ENCODE results near the gene GFRA4.
A peak's percentile ranks its signal among the peaks of the same experiment; 100 is the strongest.

GFRA4 gene

DNA sequence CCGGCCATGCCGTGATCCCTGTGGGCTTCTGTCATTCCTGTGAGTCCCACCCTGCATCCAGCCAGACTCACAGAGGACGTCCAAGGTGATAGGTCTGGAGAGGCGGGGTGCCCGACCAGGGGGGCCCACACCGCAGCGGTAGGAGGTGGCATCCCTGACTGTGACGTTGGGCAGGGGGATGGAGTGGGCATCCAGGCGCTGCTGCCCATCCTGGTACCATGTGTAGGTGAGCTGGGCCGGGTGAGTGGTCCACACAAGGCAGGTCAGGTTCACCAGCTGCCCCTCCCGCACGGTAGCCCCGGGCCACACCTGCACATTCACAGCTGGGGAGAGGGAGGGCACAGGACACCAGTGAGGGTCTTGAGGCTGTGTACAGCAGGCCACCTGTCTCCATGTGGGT is 30.2 kb upstream of the GFRA4 start:
- DNase-seq (ENCODE audit: low spot score) = no peak

DNA sequence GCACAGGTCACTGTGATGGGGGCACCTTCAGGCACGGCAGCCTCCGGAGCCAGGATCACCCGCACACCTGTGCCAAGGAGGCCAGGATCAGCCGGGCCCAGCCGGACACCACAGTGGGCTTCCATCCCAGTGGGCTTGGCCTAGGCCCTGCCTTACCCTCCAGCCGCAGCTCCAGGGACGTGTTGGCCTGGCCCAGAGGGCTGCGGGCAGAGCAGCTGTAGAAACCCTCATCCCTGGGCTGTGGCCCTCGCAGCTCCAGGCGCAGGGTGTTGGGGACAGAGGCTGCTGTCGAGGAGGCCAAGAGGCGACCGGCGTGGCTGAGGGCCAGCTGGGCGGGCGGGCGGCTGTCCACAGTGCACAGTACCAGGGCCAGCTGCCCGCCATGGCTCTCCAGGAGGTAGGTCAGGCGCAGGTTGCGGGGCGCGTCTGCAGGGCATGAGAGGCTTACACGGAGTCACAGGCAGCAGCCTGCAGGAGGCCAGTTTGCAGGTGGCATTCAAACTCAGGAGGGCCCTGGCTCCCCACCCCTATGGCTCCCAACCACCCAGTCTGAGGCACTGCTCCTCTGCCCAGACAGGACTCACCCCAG is 29.6 kb upstream of the GFRA4 start:
- DNase-seq (ENCODE audit: low spot score) = no peak

DNA sequence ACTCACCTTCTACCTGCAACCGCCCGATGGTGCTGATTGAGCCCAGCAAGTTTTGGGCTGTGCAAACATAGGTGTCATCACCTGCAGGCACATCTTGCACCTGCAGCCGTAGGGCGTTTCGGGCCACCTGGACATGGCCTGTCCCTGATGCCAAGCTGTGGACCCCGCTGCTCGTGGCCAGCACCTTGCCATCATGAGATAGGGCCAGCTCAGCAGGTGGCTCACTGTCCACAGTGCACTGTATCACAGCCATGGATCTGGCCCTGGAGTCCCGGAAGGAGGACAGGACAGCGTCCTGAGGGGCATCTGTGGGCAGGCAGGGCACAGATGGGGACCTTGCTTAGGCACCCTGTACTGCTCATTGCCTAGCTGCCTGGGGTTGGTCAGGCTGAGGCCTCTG is 28.7 kb upstream of the GFRA4 start:
- no peak for DNase-seq (ENCODE audit: low spot score)

DNA sequence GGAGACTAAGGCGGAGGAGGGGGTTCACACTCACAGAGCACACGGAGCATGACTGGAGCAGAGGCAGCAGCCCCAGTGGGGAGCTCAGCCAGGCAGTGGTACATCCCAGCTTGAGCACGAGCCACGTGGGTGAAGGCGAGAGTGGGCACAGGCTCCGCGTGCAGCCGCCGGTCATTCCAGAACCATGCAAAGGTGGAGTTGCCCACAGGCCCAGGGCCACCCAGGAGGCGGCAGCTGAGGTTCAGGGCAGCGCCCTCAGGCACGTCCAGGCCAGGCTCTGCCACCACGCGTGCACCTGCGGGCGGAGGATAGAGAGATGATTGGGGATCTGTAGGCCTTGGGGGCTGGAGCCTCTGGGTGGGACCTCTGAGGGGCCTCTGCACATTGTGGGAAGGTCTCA is 28.1 kb upstream of the GFRA4 start:
- DNase-seq (ENCODE audit: low spot score) = no peak

DNA sequence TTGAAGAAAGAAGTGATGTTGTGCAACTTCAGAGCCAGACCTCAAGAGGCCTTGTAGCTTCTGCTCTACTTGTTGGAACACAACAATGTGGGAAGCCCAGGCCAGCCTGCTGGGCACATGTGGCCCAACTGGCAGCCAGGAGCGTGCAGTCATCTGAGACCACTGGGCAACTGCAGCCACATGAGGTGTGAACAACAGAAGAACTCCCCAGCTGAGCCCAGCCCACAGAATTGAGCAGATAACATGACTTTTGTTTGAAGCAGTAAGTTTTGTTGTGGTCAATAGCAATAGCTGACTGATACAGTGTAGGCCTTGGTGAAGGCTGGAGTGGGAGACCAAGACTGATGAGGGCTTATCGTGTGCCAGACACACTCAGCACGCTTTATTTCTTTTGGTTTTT is 27.2 kb upstream of the GFRA4 start:
- DNase-seq (ENCODE audit: low spot score) = no peak

DNA sequence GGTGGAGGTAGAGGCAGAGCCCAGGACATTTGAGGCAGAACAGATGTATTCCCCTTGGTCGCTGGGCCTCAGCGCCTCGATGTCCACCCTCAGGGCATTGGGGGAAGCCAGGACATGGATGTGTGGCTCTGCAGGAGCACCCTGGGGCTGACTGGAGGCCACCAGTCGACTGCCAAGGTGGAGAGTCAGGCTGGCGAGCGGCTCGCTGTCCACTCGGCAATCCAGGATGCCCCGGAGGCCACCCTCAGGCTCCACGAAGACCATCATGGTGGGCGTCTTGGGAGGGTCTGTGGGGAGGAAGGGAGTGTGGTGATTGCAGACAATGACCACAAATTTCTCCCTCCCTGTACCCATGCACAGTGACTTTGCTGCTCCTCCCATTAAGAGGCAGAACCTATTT is 26.8 kb upstream of the GFRA4 start:
- no peak for DNase-seq (ENCODE audit: low spot score)

DNA sequence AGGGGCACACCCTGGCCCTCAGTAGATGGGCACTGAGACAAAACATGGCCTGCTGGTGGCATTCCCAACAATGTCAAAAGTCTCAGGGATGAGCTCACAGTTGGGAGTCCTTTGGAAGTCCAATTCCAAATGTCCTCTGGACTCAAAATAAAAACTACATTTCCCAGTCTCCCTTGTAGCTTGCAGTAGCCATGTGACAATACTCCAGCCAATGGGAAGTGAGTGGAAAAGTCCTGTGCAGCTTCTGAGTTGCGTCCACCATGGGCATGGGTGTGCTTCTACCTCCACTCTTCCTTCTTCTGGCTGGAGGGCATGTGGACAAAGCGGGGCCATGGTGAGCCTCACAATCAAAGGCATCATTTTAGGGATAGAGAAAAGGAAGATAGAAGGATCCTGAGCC is 24.5 kb upstream of the GFRA4 start:
- peak; percentile 60 for DNase-seq (ENCODE audit: low spot score)

DNA sequence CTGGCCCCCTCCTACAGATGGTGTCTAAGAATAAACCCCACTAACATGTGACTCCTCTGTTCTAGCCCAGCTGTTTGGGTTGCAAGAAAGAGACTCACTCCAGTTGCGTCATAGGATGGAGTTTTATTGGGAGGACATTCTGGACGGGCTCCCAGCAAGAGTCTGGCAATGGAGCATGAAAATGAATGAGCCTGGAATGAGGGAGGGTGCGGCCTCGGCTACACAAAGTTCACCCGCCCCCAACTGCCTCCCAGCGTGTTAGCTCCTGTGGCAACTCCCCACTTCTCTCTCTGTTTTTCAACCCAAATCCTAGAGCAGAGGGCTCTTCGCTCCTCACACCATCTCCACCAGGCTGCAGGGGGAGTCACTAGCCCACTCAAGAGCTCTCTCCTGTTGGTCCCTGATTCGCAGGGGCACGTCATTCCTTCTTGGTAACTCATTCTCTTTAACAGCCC is 23.7 kb upstream of the GFRA4 start:
- DNase-seq (ENCODE audit: low spot score) = no peak

DNA sequence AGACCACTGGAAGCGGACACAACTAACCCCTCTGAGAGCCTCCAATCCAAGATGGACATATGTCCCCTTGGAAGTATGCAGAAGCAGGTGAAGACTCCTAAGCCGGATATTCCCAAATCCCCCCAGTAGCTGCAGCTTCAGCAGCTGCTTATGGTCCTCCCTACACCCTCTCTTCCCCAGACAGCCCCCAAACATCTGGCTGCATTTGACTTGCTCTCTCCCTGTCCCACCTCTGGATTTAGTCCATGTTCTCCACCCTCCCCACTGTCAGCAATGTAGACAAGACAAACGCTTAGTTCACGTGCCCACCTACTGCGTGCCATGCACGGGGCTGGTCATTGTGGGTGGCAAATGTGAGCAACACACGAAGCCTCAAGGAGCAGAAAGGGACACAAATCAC is 23.2 kb upstream of the GFRA4 start:
- no peak for DNase-seq (ENCODE audit: low spot score)

DNA sequence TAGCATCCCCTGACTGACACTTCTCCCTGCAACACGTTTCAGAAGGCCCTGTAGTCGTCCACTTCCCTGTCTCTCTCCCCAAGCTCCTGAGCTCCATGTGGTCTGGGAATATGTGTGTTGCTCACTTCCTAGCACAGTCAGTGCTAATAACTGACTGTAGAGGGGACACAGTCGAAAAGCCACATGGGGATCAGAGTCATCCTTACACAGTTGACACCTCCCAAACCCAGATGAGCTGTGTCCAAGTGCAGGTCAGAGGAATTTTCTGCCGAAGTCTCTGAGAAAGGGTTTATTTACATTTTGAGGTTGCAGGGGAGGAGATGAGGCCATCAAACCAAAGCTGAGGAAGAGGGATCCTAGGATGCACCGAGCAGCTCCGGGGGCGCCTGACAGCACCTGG is 22.1 kb upstream of the GFRA4 start:
- no peak for DNase-seq (ENCODE audit: low spot score)

DNA sequence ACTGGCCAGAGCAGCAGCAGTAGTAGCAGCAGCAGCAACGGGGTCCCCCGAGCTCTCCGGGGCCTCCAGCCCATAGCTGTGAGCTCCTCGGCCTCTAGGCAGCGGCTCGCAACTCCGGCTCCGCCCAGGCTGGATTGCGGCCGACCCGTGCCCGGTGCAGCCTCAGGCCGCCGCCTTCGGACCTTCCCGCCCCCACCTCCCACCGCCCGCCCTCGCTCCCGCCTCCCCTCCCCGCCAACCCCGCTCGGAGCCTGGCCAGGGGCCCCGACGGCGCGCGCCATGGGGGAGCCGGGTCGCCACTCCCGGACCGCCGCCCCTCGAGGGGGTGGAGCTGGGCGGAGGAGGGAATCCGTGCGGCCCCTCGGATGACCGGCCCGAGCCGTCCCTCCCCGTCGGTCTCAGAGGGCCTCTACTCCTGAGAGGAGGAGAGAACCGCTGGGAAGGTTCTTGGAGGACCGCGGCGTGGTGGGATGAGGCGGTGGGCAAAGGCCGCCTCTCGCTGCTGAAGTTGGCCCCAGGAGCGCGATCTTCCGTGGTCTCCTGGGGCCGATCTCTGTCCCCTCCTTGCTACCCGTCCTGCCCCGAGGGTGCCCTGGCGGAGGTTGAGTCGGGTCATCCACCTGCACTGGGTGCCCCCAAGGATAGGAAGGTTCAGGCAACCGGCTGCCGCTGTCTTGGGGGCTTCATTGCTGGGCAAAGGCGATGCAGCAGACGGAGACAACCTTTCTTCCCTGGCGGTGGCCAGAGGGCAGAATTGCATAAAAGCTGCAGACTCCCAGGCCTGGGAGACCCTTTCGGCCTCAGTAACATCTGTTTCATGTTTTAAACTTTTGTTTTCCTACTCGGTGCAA is 19.0 kb upstream of the GFRA4 start, which contains the start of gene ADAM33:
ADAM33 (minus strand) TSS at position 80 of the 851 bp plus-strand sequence; CDS start at position 74, 6 bp downstream.
- no peak for DNase-seq (ENCODE audit: low spot score)

DNA sequence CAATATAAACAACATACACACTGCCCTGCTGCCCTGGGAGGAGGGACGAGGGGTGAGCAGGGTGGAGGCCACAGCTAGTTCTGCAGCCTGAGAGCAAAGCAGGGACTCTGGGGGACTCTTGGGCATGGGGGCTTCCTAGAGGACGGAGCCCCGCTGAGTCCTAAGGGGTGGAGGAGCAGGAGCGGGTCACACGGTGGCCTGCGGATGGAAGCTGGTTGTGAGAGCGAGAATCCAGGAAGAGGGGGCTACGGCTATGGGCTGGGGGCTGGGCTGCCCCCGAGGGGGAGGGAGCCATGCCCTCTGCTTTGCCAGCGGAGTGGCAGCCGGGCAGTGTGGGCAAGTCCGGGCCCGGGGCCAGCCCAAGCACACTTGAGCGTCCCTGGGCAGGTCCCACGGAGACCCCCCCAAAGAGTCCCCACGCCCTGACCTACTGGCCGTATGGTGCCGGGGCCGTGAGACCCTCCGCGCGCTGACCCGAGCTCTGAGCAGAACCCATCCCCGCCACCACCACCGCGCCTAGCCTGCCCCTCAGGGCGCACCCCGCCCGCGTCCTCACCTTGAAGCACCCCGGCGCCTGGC is 18.2 kb upstream of the GFRA4 start:
- no peak for DNase-seq (ENCODE audit: low spot score)

DNA sequence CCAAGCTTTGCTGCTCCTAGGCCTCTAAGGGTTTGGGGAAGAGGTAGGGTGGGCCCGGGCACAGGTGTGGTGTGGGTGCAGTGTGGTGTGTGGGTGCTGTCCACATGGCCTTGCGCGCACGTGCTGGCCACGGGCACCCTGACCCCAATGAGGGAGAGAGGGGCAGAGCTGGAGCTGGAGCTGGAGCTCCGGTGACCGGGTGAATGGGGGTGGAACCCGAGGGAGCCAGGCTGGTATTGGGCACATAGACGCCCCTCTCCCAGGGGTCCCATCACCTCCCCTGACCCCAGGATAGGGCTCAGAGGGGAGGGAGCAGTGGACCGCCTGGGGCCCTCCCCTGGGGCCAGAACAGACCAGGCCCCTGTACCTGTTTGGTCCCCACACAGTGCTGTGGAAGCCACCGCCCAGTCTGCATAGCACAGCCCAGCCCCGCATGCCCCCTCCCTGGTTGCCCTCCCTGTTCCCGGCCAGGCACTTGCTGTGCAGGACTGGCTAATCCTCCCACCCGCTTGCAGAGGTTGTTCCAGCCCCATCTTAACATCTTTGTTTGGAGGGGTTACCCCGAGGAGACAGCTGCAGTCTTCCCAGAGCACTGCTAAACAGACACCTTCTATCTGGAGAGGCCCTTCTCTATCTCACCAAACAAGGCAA is 17.6 kb upstream of the GFRA4 start:
- no peak for DNase-seq (ENCODE audit: low spot score)

DNA sequence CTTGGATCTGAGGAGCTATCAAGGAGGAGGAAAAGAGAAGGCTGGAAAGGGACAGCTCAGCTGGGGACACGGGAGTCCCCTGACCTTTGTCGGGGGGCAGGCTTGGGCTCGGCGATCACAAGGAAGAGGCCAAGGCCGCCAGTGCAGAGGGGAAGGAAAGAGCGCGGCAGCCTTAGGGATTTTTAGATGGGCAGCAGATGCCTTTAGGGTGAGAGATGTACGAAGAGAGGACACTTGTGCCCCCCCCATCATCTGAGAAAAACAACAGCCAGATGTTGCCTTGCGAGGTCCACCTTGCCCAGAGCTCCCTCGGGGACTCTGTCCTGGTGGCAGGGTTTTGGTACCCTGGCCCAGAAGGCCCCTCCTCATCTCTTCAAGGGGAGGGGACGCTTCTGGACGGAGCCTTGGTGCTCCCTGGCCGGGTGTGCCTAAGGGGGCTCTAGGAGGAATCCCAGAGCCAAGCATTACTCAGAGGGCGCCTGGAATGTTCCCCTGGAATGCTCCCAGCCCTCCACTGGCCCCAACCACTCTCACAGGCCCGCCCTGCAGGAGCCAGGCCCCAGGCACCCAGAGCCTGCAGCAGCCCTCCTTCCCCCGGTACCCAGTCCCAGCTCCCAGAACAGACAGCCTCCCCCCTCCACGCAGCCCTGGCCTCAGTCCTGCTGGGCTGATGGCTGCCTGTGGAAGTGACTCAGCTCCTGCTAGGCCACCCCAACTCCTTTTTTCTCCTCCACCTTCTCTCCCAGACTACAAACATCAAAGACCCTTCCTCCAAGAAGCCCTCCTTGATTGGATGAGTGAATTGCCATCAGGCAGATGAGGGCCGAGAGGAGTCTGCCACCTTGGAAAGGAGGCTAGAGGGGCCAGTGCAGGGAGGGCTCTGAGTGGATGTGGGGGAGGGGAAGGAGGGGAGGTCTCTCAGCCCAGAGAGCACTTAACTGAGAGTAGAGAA is 16.8 kb upstream of the GFRA4 start:
- no peak for DNase-seq (ENCODE audit: low spot score)

DNA sequence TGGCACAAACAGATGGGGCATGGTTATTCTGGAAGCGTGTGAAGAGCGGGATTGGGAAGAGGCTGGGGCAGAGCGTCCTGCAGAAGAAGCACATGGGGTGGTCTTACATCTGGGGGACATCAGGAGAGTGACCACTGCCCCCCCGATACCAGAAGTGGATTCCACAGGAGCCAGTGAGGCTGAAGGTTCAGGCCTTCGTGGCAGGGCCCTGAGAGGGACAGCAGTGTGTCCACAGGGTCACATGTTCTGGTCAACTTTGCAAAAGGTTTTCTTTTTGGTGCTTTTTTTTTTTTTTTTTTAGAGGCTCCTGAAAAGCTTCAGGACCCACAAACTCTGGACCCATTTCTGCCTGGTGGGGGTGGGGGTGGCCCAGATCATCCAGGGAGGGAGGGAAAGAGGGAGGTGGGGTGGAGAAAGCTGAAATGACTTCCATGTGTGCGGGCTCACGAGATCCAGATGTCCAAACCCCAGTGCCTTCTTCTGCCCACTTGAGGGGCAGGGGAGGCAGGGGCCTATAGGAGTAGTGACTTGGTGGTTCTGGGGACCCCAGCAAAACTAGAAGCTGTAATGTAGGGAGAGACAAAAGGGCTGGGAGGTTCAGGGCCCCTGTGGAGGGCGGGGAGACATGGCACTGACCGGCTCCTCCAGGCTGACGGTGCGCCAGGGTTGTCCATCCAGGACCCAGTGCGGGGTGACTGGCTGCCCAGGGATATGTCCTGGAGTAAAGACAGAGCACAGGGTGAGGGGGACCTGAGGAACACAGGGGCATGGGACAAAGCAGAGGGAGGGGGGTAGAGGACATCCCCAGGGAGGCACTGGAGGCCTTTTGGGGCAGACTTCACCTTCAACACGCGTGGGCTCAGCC is 15.9 kb upstream of the GFRA4 start:
- no peak for DNase-seq (ENCODE audit: low spot score)

DNA sequence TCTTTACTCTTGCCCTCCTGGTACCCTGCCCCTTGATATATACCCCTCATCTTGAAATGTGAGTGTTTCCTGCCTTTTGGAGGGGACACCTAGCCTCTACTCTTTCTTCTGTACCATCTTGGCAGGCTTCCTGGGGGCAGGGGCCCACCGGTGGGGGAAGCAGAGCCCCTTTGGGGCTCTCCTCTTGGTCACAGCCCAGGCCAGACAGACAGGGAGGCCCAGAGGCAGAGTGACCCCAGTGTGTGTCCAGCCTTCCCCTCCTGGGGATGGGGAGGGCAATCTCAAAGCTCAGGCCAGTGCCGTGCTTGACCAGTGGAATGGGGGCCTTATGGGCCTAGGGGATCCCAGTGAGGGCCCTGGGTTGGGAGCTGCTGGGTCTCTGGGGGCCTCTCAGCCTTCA is 15.0 kb upstream of the GFRA4 start:
- no peak for DNase-seq (ENCODE audit: low spot score)

DNA sequence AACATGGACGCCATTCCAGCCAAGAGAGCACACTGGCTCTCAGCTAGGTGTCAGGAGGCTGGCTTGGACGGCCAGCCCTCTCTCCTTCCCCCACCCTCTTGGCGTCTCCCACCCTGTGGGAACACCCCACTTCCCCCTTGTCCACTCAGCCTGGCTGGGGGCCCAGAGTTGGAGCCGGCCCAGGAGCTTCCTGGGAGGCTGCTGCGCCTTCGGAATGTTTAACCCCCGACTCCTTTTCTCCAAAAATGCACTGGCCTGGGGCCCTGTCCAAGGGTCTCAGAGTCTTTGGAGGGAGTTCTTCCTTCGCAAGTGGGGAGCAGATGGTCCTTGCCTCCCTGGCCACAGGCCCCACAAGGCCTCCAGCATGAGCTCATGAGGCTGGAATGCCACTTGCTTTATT is 14.5 kb upstream of the GFRA4 start:
- no peak for DNase-seq (ENCODE audit: low spot score)

DNA sequence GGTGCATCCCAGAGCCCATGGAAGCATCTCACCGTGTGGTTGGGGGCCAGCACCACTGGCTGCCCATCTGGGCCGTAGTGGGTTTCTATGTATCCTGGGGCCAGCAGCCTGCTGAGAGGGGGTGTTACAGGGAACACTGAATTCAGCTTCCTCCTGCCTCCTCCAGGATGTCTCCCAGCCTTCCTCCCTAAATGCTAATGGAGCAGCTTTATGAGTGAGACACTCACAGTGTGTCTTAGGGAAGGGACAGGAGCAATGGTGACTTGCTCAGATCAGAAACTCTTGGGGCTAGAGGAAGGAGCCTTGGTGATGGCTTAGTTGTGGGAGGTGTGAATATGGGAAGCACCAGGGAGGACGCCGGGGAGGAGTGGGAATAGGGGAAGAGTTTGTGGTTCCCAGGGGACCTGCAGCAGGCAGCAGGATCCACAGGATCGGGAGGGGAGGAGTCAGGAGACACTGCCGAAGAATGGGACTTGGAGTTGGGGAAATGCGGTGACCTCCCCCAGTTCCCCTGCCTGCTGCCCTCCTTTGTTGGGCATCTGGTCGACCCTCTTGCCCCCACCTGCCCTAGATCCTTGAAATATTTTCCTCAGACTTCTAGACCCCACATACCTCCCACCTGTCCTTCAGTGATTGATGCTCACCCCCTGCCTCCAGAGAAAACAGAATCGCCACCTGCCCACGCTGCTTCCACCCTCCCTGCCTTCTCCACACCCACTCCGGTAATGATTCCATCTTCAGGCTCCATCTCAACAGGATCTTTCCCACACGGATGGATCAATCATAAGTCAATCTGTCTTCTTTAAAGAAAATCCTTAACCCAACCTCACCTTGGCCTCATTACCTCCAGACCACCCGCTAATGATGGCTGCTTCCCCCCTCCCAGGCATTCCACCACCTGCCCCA is 12.0 kb upstream of the GFRA4 start:
- DNase-seq (ENCODE audit: low spot score) = no peak

DNA sequence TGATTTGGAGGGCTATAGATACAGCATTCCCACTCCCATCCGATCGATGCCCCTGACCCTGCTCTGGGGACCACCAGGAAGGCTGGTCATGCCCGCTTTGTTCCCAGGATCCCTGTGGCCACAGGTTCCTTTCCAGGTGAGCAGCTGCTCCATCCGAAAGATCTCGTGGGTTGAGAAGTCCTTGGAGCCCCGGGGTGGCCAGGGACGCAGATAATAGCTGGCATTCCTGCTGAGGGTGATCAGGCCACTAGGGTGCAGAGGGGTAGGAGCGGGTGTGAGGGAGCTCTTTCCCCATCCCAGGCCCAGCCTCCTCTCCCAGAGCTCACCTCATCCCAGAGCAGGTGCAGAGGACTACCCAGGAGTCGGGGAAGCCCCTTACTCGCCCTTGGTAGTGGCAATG is 11.2 kb upstream of the GFRA4 start:
- no peak for DNase-seq (ENCODE audit: low spot score)
